ENCODE results near the gene AK2. TPM values are rescaled to one million over a fixed set of nuclear protein-coding genes. Genes with fewer than 3 reads are reported as not detected.

AK2 gene
- total RNA-seq, 1 experiment from 2014 or later = 213 TPM

DNA sequence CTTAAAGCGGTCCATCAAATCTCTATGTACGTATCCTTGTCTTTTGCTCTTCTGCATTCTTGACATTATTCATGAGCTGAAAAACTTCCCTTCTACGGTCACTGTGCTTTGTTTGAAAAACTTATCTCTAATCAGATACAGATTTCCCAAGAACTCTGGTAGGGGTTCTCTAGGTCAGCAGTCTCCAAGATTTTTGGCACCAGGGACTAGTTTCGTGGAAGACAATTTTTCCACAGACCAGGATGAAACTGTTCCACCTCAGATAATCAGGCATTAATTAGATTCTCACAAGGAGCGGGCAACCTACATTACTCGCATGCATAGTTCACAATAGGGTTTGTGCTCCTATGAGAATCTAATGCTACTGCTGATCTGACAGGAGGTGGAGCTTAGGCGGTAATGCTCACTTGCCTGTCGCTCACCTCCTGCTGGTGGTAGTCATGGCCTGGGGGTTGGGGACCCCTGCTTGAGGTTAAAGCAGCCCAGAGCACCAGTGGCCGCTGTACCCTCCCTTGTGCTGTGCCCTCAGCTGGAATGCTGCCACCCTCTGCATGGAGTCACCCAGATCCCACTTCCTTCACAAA lies 30.8 kb downstream of the AK2 start:
- no peaks in the 10 kb centered on the region for H3K9me2 ChIP-seq (replicated peaks; ENCODE audit: low read length)
- CTCF ChIA-PET = interaction anchor here (0.6 kb wide), 1 partner anchor 73 kb away, joined by 3 read pairs; no protein-coding TSS in a partner anchor
- H3K4me1 ChIP-seq (ENCODE audit: insufficient read depth, low read length) = peaks cover 48% of the 10 kb centered on the region
- peaks cover 11% of the 10 kb centered on the region for H3F3A ChIP-seq (ENCODE audit: low read length, unreplicated experiment)
- no peak overlapping the region for H3K9ac ChIP-seq (ENCODE audit: low read length)
- H3K36me3 ChIP-seq (ENCODE audit: low read depth, low read length) = peaks cover 18% of the 10 kb centered on the region
- H3K4me3 ChIP-seq (ENCODE audit: low read length) = no peak overlapping the region
- H4K20me1 ChIP-seq (ENCODE audit: low read length) = no peaks in the 10 kb centered on the region; the same call in 1 of the 2 replicates
- intact Hi-C loops (cut with micrococcal nuclease) = loop anchor here (2.0 to 5.0 kb wide), 3 partner anchors 13 to 49 kb away; partner anchors contain the start of gene RNF19B
- ATAC-seq (no peak), DNase-seq (no peak)
- no TSS peak for BruUV-seq (replicated peaks)
- no peak overlapping the region for H3K27ac ChIP-seq (ENCODE audit: low read length)
- no peaks in the 10 kb centered on the region for H3K9me3 ChIP-seq (ENCODE audit: low read length)
- H3K27me3 ChIP-seq (ENCODE audit: low read length) = no peaks in the 10 kb centered on the region
- H3K4me2 ChIP-seq (ENCODE audit: low read length) = no peak overlapping the region
- H2AFZ ChIP-seq (ENCODE audit: low read length) = no peak overlapping the region
- H3K79me2 ChIP-seq (ENCODE audit: low read length) = 0 out of 2 replicates have a peak, but pooled peaks cover 4% of the 10 kb centered on the region
- TF ChIP-seq, protein P1, sequence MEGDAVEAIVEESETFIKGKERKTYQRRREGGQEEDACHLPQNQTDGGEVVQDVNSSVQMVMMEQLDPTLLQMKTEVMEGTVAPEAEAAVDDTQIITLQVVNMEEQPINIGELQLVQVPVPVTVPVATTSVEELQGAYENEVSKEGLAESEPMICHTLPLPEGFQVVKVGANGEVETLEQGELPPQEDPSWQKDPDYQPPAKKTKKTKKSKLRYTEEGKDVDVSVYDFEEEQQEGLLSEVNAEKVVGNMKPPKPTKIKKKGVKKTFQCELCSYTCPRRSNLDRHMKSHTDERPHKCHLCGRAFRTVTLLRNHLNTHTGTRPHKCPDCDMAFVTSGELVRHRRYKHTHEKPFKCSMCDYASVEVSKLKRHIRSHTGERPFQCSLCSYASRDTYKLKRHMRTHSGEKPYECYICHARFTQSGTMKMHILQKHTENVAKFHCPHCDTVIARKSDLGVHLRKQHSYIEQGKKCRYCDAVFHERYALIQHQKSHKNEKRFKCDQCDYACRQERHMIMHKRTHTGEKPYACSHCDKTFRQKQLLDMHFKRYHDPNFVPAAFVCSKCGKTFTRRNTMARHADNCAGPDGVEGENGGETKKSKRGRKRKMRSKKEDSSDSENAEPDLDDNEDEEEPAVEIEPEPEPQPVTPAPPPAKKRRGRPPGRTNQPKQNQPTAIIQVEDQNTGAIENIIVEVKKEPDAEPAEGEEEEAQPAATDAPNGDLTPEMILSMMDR (conservative IDR thresholded peaks at IDR 0.05; ENCODE audit: low read depth, low read length) = no peak
- TF ChIP-seq EZH2 (IDR thresholded peaks at IDR 0.05; ENCODE audit: low read length, unreplicated experiment) = no peak
- TF ChIP-seq EZH2phosphoT487 (IDR thresholded peaks at IDR 0.05; ENCODE audit: borderline replicate concordance, low read length) = no peak
- POLR2A ChIA-PET (ENCODE audit: unreplicated experiment) = no interaction called here

DNA sequence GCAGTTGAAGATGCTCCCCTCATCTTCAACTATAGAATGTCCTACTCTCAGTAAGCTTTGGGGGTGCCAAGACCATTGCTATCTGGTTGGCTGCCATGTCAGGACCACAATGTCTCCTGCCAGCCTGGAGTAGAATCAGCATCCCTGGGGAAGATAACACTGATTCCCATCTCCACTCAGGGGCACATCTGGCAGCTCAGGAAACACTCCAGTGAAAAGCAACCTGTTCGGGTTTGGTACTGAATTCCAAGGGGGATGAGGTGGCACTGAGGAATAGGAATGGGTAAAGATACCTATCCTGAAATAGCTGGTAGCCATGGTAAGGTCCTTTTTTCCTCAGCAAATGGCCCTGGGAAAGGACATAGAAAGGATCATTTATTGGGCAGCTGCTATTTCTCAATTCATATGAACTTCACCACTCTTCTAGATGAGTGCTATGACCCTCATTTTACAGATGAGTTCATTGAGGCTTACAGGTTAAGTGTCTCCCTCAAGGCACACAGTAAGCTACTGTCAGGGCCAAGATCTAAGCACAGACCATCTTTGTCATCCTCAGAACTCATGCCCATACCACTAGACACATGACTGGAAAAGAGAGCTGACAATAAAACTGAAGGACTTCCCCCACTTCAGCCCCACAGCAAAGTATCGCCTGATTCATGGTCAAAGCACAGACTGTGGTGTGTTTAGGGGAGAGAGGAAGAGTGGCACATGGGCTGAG lies 31.4 kb downstream of the AK2 start:
- no peaks in the 10 kb centered on the region; the same call in 1 of the 2 replicates for H4K20me1 ChIP-seq (ENCODE audit: low read length)
- intact Hi-C loops (cut with micrococcal nuclease) = loop anchor here (5.0 kb wide), 1 partner anchor 43 kb away; the partner anchor contains the start of gene RNF19B
- H3K36me3 ChIP-seq (ENCODE audit: low read depth, low read length) = peaks cover 14% of the 10 kb centered on the region
- no peaks in the 10 kb centered on the region for H3K9me2 ChIP-seq (replicated peaks; ENCODE audit: low read length)
- no peak overlapping the region for H2AFZ ChIP-seq (ENCODE audit: low read length)
- H3K4me1 ChIP-seq (ENCODE audit: insufficient read depth, low read length) = peaks cover 51% of the 10 kb centered on the region
- H3K4me2 ChIP-seq (ENCODE audit: low read length) = no peak overlapping the region
- DNase-seq (no peak), ATAC-seq (no peak)
- no peaks in the 10 kb centered on the region for H3K27me3 ChIP-seq (ENCODE audit: low read length)
- BruUV-seq (replicated peaks) = no TSS peak
- ChIA-PET CTCF (interaction anchor here (0.6 kb wide), 1 partner anchor 72 kb away, joined by 3 read pairs; no protein-coding TSS in a partner anchor), POLR2A (ENCODE audit: unreplicated experiment) (no interaction called here)
- H3K79me2 ChIP-seq (ENCODE audit: low read length) = 0 out of 2 replicates have a peak, but pooled peaks cover 4% of the 10 kb centered on the region
- no peak overlapping the region for H3K4me3 ChIP-seq (ENCODE audit: low read length)
- H3K27ac ChIP-seq (ENCODE audit: low read length) = peak overlapping the region; percentile 28; the same call in 1 of the 2 replicates
- peaks cover 11% of the 10 kb centered on the region for H3F3A ChIP-seq (ENCODE audit: low read length, unreplicated experiment)
- H3K9me3 ChIP-seq (ENCODE audit: low read length) = no peaks in the 10 kb centered on the region
- TF ChIP-seq EZH2phosphoT487 (IDR thresholded peaks at IDR 0.05; ENCODE audit: borderline replicate concordance, low read length) (no peak), EZH2 (IDR thresholded peaks at IDR 0.05; ENCODE audit: low read length, unreplicated experiment) (no peak)
- TF ChIP-seq, protein P1 (conservative IDR thresholded peaks at IDR 0.05; ENCODE audit: low read depth, low read length) = no peak
- H3K9ac ChIP-seq (ENCODE audit: low read length) = no peak overlapping the region

Data from PC-3 (cell line).